ENCODE data around the gene MLLT1.

Gene MLLT1

GRCh38 chr19:6223461-6224307 is 56.1 kb downstream of the MLLT1 start:
- DNase-seq (ENCODE audit: insufficient read length, low spot score) (no peak), FAIRE-seq (no peak)

- no peak for DNase-seq (ENCODE audit: insufficient read length, low spot score)
- no peak for FAIRE-seq
These were observed 56.9 kb downstream of the MLLT1 start for GRCh38 chr19:6222884-6223283.

- FAIRE-seq (no peak), DNase-seq (ENCODE audit: insufficient read length, low spot score) (no peak)
These were observed 57.7 kb downstream of the MLLT1 start for GRCh38 chr19:6221878-6222746.

- FAIRE-seq (no peak), DNase-seq (ENCODE audit: insufficient read length, low spot score) (no peak)
These were observed 58.4 kb downstream of the MLLT1 start for GRCh38 chr19:6221220-6221877.

GRCh38 chr19:6220385-6221191 is 59.2 kb downstream of the MLLT1 start:
- FAIRE-seq: no peak
- DNase-seq (ENCODE audit: insufficient read length, low spot score): no peak

GRCh38 chr19:6219586-6220290 is 60.0 kb downstream of the MLLT1 start:
- DNase-seq (ENCODE audit: insufficient read length, low spot score): no peak

GRCh38 chr19:6219147-6219525 is 60.6 kb downstream of the MLLT1 start:
- no peak for DNase-seq (ENCODE audit: insufficient read length, low spot score)
- FAIRE-seq: no peak

More at GRCh38 chr19:6219586-6220290, 60.0 kb downstream of the MLLT1 start:
- FAIRE-seq: no peak

- DNase-seq (ENCODE audit: insufficient read length, low spot score): peak; percentile 100
- FAIRE-seq: peak; percentile 95
These were observed 61.2 kb downstream of the MLLT1 start for GRCh38 chr19:6218491-6219146.

- DNase-seq (ENCODE audit: insufficient read length, low spot score) (no peak), FAIRE-seq (no peak)
These were observed 61.9 kb downstream of the MLLT1 start for GRCh38 chr19:6217752-6218334.

- FAIRE-seq (no peak), DNase-seq (ENCODE audit: insufficient read length, low spot score) (no peak)
These were observed 62.6 kb downstream of the MLLT1 start for GRCh38 chr19:6216996-6217751.

- DNase-seq (ENCODE audit: insufficient read length, low spot score) (no peak), FAIRE-seq (no peak)
These were observed 63.4 kb downstream of the MLLT1 start for GRCh38 chr19:6216236-6216995.

GRCh38 chr19:6215701-6216235 is 64.0 kb downstream of the MLLT1 start:
- DNase-seq (ENCODE audit: insufficient read length, low spot score) (no peak), FAIRE-seq (no peak)

- FAIRE-seq: no peak
- no peak for DNase-seq (ENCODE audit: insufficient read length, low spot score)
These were observed 64.8 kb downstream of the MLLT1 start for GRCh38 chr19:6214881-6215541.

GRCh38 chr19:6213696-6214641 is 65.8 kb downstream of the MLLT1 start:
- peak; percentile 9 for DNase-seq (ENCODE audit: insufficient read length, low spot score)
- FAIRE-seq: no peak

- peak; percentile 4 for DNase-seq (ENCODE audit: insufficient read length, low spot score)
- FAIRE-seq: no peak
These were observed 66.5 kb downstream of the MLLT1 start for GRCh38 chr19:6213266-6213595.

All from GM19239 (cell line).